HG02678 (cell line): ENCODE measurements around the gene IMPG1.
"Not testable (repeated sequence)": the region's sequence is repeated elsewhere in the genome, so short reads cannot be mapped to it uniquely, and the experiment has no call there.

Experiments used
- ATAC-seq: cut with Tn5 transposase; IDR thresholded peaks from one replicate; pipeline ENCODE4 v1.9.1; 2021; ENCODE audit warnings: mild to moderate bottlenecking, moderate library complexity; ENCODE audit not compliant: unreplicated experiment

The IMPG1 gene

DNA sequence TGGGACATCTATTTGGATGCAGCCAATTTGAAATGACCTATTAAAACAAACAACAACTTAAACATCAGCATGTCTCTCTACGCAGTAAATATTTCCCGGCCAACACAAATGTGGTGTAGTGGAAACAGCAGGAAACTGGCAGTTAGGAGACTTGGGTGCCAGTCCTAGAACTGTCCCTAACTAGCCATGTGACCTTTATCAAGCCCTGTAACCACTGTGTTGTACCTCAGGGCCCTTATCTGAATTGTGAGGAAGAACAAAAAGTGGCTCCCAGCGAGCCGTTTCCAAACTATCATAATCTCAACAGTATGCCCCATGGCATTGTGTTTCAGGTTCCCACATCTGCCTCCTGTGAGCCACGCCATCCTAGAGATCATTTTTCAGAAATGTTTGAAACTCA lies 124.5 kb downstream of the IMPG1 start:
- no peak for ATAC-seq

DNA sequence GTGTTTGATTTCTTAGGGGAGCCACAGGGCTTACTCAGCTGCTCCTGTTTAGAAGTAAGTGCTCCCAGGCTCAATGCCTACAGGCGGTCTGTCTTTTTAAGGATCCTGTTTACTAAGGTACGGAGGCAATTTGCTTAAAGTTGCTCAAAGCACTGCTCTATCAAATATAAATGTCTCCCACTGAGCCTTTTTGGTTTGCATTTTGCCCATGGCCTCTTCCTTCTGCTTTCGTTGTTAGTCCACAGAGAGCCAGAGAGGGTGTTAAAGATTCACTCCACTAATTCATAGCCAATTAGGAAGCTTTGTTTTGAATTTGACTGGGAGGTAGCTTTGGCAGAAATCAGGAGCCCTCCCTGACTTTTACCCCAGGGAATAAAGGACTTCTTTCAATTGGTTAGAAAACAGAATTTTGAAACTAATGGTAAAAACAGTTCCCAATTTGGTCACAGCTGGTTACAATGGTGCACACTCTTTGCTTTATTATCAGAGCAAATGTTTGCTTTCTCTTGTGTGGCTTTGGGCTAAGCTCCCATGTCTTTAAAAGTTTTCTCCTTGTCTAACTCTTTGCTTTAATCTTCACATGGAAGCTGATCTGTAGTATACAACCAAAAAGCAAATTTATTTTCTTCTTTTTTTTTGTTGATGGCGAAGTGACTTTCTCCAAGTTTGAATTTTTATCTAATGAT lies 126.2 kb downstream of the IMPG1 start:
- no peak for ATAC-seq

DNA sequence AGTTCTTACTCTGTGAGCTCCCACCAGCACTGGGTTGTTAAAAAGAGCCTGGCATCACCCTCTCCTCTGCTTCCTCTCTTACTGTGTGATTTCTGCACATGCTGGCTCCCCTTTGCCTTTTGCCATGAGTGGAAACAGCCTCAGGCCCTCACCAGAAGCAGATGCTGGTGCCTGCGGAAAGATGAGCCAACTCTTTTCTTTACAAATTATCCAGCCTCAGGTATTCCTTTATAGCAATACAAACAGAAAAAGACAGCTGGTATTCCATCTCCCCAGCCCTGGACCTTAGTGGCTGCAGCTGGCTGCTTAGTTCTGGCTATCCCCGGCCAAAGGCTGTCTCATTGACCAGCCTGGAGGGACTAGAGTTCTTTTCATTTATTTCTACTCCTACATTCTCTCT lies 129.1 kb downstream of the IMPG1 start:
- no peak for ATAC-seq

DNA sequence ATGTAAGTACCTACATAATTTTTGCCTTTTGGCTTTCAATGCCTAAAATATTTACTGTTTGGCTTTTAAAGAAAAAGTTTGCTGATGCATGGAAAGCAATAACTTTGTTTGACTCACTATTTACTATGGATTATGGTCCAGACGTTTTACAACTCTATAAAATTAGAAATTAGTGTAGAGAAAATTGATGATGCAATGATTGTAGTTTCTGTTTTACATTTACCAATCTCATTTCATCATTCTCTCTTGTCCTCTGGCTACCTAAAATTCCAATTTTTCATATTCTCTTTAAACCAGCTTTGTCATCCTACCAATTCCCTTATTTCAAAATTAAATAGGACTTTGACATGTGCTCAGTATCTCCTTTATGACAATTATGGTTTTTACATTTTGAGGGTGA lies 131.0 kb downstream of the IMPG1 start:
- no peak for ATAC-seq

DNA sequence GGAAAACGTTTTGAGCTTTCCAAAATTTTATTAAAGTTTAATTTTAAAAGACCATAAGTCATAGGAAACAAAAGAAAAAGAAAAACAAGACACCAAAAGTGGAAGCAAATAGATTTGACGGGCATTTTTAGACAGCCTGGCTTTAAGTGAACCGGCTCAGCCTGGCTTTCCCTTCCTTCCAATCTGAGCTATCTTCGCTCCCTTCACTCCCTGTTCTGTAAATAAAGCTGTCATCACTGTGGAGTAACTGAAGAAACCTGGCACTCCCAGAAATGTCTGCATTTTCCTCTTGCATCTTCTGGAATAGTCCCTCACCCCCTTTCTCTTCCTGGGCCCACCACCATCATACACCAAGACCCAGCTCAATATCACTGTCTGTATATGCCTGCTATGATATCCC lies 131.9 kb downstream of the IMPG1 start:
- ATAC-seq: no peak

DNA sequence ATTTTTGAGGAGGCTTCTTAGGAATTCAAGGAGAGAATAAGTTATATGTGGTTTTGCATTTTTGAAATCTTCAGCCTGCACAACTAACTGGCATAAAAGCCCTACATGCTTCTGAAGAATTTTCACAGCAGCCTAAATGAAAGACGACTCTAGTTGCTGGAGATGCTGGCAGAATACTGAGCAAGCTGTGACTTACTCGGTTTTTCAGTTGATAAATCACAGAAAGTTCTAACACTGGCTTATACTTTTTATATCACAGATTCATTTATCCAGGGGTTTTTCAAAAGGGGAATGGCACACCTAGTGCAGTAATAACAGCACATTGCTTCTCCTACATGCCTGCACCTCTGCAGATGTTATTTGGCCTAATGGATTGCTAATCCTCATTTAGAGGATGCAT lies 134.6 kb downstream of the IMPG1 start:
- ATAC-seq: no peak

DNA sequence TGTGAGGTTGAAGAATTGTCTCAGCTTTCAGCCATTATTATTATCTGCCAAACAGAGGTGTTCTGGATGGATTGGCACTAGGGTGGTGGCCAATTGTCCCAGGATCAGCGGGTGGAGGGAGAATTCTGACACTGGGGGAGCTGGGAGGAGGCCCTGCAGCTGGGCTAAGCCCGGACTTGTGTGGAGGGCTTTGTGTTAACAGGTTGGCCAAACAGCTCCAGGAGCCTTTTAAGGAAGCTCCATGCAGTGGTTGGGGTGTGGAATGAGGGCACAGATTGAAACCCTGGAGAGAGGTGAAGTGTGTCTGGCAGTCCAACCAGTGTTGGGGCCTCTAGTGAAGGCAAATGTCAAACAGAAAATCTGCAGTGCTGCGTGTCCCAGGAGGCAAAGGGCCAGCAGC lies 135.8 kb downstream of the IMPG1 start:
- no peak for ATAC-seq

DNA sequence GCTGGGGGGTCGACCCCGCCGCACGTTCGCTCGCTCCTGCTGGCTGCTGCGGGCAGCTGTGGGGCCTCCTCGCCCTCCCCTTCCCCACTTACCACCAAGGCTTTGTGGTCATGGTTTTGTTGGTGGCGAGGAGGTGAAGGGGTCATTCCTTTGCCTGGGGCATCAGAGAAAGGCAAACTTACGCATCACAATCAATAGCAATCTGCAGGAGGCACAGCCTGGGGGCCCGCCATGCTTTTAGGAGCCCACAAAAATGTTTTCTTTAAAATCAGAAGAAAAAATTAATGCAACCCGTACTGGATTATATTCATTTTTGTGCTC lies 137.0 kb downstream of the IMPG1 start:
- ATAC-seq: peak; percentile 24

DNA sequence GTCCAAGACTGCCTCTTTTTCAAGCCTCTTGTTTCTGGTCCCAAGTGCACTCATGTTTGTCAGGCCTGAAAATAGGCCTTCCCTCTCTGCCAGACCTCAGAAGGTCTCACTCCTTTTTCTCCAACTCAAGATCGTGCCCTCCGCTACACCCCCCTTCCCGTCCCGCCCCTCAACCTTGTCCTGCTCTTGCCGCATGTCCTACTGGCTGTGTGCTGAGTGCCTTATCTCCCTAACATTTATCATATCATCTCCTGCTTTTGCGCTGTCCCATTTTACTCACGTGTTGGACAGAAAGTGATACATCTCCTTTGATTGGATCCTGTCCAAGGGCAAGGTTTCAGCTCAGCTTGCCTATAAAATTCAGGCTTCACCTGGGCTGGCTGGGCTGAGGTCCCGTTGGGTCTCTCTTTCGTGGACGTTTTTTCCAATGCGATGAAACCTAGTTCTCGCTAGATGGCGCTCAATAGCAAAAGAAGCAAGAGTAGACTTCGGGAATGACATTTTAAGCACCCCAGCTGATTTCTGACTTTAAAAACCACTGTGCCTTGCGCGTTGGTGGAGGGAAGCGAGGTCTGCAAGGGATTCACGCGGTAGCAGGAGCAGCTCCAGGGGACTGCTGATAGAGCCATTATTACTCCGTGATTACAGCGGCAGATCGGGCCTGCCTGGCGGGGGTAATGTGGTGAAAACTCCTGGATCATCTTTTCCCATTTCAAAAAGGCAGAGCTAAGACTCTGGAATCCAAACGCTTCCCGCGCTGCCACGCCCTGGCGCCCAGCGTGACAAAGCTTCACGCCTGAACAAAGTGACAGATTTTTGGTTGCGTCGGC lies 137.6 kb downstream of the IMPG1 start:
- peak; percentile 79 for ATAC-seq

DNA sequence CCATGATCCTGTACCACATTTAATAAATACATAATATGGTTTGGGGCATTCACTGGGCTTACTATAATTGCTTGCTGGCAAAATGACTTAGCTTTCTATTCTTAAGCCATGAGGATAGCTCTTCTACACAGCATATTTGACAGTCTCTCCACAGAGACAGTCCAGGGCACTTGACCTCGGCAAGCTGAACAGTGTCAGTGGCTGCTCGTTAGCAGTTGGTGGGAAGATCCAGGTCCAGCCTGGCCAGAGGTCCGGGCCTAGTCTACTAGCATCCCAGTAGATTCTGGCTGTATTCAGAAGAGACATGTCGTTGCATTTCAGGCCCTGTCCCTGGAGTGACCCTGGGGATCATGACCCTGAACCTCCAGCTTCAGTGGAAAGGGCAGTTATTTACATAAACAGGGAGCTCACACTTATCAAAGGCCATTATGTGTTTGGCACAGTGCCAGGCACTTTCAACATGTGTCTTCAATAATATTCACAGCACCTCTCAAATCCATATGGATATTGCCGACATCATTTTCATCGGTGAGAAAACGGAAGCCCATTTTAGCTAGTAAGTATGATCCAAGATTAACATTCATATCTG lies 139.0 kb downstream of the IMPG1 start:
- ATAC-seq: no peak

DNA sequence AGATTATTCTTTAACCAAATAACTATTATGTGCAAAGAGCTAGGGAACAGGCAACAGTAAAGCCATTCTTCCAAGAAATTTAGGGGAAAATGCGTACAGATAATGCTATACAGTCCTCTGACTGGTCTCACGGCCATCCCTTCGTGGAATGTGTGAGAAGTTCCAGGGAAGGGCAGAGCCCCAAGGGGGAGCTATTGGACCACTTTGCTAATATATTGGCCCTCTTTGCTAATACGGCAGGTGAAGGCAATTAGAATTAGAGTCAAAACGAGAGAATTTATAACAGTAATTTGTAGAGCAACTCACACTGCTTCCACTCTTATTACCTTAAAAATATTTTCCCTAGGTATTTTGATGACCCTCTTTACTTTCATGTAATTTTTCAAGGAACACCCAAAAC lies 140.4 kb downstream of the IMPG1 start:
- no peak for ATAC-seq

DNA sequence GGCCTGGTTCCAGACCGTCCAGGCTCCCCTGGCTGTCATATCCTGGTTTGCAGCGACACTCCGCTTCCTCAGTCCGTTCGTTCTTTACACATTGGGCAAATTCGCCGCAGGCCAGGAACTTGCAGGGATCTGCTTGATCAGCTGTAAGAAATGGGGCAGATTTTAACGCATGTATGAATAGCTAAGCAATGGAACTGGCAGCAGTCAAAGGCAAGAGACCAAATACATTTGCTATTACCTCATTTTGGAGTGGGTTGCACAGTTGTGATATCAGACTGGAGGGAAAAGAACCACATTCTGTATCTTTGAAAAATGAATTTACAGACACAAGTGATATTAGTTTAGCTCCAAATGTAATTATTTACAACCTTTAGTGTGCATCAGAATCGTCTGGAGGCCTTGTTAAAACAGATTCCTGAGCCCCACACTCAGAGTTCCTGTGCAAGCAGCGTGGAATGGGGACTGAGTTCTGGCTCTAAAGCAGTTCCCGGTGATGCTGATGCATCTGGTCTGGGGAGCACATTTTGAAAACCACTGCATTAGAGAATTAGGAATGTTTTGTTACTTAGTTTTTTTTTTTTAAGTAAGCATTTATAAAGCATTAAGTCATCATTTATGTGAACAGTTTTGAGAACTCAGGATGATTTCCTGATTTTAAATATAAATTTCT lies 141.3 kb downstream of the IMPG1 start:
- ATAC-seq: no peak

DNA sequence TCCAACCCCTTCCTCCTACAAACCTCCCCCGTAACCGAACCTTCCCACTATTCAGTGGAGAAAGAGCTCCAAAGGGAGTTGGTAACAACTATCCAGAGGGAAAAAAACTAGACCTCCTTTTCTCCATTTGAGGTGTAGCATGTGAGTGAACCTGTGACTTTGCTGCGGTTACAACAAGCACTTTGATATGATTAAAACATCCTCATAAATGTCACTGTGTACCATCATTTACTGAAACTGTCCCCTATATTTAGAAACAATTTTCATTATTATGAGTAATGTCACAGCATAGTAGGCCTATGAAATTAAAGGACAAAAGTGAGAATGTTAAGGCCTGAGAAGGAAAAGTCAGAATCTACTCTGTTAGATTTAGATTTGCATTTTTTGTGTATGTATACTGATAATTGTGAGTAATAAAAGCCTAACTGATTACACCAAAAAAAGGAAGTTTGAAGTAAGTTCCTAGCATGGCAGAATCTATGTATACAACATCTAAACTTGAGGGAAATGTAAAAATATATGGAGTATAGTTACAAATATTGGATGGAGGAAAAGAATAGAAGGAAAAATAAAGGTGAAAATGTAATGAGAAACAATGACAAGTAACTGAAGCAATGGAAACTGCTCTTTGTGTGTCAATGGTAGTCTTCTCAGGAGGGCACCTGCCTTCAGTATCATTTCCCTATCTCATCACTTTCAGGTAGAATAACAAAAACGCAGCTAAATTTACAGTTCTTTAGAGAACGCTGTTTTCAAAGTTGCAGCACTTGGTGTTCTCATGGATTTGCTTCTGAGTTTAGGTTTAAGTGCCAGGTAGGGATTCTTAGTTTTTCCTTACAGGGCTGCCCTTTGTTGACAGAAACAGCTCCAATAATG lies 145.9 kb downstream of the IMPG1 start:
- ATAC-seq: no peak

DNA sequence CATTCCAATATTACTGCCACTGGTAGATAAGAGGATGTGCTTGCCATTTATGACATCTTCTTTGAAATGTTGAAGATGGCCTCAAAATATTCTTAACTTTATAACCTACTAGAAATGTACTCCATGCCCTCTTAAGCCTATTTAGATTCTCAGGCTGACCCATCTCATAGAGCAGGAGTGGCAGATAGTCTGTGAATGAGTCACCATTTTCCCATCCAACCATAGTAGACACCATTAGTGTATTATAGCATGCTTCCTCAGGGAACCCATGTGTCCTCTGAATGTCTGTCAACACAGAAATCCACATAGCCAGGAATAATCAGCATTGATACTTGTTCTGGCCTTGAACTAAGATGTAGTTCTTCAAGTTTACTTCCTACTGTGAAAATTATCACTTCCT lies 150.2 kb downstream of the IMPG1 start:
- ATAC-seq: no peak

DNA sequence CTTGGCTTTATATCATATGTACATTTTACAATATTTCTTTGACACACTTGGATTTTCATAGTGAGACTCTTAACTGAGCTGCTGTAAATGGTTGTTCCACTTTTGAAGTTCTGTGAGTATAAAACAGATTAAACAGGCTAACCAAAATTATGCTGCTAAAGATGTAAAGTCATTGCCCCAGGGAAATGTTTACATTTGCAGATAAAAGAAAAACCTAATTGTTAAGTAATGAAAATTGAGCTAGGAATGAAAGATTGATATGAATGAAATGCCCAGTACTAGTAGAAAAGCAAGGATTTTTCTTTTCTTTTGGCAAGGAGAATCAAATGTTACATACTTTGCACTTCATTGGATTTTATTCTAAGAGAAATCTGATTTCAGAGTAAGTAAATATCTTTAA lies 159.4 kb downstream of the IMPG1 start:
- no peak for ATAC-seq

DNA sequence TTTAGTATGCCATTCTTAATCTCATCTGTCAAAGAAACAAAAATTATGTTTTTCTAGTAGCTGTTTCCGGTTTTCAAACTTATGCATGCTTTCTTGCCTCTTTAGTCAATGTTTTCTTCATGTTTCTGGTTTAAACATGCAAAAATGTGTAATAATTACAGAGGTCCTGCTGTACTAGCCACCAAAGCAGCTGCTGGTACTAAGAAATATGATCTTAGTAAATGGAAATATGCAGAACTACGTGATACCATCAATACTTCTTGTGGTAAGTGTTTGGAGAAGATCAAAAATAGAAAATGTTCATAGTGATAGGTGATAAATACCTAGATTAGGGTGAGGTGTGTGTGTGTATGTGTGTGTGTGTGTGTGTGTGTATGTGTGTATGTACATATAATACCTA lies 165.0 kb downstream of the IMPG1 start:
- no peak for ATAC-seq

DNA sequence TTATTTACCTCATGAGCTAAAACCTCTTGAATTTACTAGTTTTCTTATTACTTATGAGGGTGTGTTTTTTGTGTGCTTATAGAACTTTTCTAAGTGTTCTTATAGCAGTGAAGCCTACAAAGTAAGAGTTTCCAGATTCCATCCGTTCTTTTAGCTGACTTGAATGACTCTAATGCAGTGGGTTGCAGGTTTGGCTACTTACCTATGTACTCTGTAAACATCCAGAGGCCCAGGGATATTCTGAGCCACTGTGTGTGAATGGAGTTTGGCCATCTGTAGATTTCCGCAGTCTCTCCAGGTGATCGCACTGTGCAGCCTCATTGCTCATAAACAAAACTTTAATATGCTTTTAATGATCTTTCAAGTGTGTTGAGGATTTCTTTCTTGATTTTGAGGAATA lies 165.6 kb downstream of the IMPG1 start:
- ATAC-seq: no peak

DNA sequence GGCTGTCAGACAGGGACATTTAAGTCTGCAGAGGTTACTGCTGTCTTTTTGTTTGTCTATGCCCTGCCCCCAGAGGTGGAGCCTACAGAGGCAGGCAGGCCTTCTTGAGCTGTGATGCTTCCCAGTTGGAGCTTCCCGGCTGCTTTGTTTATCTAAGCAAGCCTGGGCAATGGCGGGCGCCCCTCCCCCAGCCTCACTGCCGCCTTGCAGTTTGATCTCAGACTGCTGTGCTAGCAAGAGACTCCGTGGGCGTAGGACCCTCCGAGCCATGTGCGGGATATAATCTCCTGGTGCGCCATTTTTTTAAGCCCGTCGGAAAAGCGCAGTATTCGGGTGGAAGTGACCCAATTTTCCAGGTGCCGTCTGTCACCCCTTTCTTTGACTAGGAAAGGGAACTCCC lies 167.3 kb downstream of the IMPG1 start:
- ATAC-seq: not testable (repeated sequence)

DNA sequence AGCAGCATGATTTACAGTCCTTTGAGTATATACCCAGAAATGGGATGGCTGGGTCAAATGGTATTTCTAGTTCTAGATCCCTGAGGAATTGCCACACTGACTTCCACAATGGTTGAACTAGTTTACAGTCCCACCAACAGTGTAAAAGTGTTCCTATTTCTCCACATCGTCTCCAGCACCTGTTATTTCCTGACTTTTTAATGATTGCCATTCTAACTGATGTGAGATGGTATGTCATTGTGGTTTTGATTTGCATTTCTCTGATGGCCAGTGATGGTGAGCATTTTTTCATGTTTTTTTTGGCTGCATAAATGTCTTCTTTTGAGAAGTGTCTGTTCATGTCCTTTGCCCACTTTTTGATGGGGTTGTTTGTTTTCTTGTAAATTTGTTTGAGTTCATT lies 172.2 kb downstream of the IMPG1 start:
- ATAC-seq: not testable (repeated sequence)

DNA sequence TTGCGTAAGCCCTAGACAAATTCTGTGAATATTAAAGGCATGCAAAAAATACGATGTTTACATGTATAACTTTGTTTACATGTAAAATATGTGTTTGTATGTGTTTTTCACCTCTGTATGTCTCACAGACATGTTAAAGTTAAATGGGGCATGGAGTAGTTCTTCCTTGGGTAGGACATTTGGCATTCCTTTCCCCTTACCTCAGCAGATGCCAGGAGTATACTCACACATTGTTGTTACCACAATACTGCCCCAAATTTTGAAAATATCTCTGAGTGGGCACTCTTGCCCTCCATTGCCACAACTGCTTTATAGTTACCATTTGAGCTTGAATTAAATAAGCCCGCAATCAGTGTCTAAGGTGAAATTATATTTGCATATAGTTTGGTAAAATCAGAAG lies 175.9 kb downstream of the IMPG1 start:
- no peak for ATAC-seq

DNA sequence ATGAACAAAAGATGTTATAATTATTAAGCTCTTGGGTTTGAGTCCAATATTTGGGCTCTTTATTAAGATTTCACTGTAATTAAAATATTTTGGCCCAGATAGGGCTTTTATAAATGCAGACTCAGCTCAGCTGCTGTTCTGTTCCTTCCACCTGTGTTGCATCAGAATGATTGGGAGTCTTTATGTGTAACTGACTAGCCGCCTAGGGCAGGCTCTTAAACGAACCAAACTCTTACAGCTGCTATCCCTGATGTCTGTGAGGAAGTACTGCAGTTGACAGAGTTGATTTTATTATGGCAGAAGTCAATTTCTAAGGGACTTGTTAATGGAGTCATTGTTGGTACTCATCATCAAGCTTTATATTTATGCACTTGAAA lies 178.7 kb downstream of the IMPG1 start:
- ATAC-seq: peak; percentile 14
